HG03103 (cell line): ENCODE measurements around the gene EPHA2.

ENCODE experiments used
- ATAC-seq: cut with Tn5 transposase; IDR thresholded peaks from one replicate; pipeline ENCODE4 v1.9.1; 2021; ENCODE audit warnings: low read depth; ENCODE audit not compliant: unreplicated experiment

EPHA2 gene

DNA sequence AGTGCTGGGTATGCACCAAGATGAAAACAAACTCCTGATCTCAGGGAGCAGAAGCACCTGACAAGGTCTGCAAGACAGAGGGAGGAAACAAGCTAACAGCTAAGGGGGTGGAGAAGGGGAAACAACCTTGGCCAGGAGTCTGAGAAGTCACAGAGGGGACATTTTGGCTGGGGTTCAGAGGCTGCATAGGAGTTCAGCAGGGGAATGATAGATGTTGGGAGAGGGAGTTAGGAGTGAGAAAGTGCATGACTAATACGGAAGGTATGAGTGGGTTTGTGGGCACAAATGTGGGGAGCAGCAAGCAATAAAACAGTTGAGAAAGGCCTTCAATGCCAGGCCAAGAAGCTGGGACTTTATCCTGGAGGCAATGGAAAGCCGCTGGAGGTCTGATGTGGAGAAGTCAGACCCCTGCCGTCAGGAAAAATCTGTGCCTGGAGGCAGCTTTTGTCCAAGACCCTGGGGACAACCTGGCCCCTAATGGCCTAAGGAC, 16.4 kb downstream of the EPHA2 start:
- ATAC-seq: no peak

DNA sequence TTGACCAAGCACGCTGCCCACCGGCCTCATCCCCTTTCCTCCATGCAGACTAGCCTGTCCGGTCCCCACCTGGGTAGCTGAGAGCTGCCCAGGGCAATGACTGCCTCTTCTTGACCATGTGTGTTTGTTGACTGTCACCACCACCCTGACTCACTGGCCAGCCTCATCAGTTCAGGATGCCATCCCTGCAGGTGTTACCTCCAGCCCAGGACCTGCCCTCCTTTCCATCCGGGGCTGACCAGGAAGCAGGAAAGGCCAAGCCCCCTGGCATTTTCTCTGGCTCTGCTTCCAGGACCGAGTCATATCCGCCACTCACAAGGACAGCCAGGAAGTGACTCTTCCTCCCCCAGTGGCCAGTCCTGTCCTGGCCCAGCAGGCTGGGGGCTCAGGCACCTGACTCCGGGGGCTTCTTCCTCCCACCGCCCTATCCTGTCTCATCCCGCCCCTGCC, 17.1 kb downstream of the EPHA2 start:
- no peak for ATAC-seq

DNA sequence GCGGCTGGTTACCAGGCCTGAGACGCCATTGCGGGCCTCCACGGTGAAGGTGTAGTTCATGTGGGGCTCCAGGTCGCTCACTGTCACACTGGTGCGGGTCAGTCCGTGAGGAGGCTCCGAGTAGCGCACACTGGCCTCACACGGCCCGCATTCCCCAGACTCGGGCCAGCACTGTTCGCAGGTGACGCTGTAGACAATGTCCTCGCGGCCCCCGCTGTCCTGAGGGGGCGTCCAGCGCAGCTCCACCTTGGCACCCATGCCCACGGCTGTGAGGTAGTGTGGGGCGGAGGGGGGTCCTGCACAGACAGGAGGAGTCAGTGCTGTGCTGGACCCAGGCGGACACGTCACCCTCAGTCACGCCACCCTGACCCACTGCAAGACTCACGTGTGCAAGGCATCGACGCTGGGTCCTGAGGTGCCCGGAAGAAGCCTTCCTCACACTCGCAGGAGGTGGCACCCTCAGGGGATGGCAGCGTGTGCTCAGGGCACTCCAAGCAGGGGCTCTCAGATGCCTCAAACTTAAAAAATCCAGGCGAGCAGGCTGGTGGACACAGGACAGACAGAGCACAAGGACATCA, 17.9 kb downstream of the EPHA2 start:
- no peak for ATAC-seq

DNA sequence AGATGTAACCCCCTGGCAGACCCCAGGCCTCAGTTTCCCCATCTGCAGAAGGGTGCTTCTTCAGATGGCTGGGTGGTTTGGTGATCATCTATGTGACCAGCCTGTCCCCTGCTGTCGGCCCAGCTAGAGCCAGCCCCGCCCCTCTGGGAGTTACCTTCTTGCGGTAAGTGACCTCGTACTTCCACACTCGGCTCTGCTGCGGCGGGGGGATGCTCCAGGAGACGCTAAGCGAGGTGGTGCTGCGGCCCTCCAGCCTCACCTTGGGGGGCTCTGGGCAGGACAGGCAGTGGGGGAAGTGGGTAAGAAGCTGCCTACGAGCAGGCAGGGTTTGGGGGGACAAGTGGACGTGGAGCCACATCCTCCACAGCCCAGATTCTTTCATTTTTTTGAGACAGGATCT, 20.4 kb downstream of the EPHA2 start:
- ATAC-seq: no peak

DNA sequence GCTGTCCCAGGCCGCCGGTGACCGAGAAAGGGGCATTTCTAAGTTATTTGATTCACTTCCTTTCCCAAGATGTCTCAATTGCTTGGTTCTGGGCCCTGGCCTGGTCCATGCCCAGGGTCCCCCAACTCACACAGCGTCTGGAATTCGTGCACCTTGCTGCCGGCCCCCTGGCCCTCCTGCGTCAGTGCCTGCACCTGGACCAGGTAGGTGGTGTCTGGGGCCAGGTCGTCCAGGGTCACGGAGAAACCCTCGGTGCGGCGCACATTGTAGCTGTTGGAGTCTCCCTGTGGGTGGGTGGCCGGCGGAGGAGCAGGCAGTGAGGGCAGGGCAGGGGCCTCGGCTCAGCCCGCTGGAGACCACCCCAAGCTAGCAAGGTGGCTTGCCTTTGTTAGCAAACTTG, 21.0 kb downstream of the EPHA2 start:
- no peak for ATAC-seq

DNA sequence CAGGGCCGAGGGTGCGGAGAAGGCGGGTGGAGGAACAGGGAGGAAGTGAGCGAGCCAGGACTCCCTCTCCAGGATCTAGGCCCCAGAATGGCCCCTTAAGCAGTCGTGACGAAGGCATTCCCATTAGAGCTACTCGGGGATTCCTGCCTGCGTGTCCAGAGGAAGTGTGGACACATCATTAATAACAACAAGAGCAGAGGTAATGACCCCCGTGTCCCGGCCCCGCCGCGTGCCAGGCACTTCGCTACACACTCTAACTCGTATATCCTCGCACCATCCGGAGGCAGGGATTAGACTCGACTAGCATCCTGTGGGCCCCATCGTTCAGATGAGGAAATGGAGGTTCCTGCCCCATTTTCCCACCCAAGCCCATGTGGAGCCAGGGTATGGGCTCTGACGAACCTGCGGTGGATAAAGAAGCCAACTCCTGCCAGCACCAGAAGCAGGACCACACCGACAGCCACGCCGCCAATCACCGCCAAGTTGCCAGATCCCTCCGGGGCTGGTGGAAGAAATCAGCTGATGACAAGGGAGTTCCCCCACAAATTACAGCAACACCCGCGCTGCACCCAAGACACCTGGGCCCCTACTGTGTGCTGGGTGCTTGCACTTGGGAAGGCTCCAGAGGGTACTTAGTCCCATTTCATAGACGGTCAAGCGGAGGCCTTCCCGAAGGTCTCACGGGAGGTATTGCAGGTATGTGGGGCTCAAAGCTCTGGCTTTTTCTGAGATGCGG, 21.6 kb downstream of the EPHA2 start:
- ATAC-seq: no peak

DNA sequence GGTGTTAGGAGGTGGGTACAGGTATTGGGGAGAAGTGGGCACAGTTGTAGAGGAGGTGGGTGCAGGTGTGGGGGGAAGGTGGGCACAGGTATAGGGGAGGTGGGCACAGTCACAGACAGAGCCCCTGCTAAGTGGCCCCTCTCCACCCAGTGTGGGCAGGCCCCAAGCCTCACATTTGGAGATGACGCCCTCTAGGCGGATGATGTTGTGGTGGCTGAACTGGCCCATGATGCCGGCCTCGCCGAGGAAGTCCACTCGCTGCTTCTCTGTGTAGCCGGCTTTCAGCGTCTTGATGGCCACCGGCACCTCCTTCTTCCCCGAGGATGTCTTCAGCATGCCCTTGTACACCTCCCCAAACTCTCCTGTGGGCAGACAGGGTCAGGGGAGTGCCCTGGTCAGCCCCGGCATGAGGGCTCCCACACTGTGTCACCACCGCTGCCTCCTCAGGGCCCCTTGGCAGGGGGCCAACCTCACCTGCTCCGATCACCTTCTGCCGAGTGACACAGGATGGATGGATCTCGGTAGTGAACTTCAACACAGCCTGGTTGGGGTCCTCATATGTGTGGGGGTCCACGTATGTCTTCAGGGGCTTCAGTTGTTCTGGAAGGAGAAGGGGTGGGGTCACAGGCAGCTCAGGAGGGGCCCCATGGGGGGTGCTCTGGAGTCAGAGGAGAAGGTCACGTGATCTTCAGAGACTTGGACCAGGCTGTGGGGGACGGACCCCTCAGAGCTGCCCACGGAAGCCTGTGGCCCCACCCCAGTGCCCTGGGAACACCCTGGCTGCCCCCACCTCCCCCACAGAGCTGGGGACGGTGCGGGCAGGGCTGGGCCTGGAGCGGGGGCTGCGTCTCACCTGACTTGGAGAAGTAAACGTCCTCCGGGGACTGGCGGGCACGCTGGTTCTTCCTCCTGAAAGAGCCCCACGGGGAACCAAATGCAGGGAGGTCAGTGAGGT, 22.6 kb downstream of the EPHA2 start:
- ATAC-seq: no peak

DNA sequence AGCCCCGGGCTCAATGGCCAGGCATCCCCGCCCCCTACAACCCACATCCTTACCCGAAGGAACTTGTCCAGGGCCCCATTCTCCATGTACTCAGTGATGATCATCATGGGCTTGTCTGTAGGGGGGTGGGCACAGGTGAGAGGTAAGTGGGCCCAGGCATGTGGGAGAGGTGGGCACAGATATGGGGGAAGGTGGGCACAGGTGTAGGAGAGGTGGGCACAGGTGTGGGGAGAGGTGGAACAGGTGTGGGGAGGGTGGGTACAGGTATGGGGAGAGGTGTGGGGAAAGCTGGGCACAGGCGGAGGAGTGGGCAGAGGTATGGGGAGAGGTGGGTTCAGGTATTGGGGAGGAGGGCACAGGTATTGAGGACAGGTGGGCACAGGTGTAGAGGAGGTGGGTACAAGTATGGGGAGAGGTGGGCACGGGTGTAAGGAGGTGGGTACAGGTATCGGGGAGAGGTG, 23.5 kb downstream of the EPHA2 start:
- no peak for ATAC-seq

DNA sequence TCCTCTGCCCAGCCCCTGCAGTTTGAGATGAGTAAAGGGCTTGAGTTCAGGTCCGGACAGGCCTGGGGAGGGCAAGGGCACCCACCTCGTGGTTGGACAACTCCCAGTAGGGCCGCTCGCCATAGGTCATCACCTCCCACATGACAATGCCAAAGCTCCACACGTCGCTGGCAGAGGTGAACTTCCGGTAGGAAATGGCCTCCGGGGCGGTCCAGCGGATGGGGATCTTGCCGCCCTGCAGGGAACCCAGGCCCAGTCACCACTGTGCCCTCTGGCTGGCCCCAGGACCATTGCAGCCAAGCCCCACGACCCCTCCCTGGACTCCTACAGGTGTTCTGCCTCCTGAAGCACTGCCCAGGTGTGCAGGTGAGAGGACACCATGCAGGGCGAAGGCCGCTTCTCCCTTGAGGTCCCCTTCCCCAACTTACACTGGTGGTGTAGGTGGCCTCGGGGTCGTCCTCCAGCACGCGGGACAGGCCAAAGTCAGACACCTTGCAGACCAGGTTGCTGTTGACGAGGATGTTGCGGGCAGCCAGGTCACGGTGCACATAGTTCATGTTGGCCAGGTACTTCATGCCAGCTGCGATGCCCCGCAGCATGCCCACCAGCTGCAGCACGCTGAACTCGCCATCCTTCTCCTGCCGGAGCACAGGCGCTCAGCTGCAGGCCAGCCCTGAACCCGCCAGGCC, 24.1 kb downstream of the EPHA2 start:
- no peak for ATAC-seq

DNA sequence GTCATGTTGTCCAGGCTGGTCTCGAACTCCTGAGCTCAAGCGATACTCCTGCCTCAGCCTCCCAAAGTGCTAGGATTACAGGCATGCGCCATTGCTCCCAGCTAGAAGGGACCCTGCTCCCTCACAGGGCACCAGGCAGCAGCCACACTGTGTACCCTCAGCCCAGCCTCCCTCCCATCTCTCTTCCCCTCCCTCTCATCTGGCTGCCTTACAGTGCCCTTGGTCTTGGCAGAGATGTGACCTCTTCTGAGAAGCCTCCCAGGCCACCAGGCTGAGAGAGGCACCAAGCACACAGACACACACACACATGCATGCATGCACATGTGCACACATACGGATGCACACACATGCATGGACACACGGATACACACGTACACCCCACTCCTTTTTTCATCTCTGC, 25.0 kb downstream of the EPHA2 start:
- no peak for ATAC-seq

DNA sequence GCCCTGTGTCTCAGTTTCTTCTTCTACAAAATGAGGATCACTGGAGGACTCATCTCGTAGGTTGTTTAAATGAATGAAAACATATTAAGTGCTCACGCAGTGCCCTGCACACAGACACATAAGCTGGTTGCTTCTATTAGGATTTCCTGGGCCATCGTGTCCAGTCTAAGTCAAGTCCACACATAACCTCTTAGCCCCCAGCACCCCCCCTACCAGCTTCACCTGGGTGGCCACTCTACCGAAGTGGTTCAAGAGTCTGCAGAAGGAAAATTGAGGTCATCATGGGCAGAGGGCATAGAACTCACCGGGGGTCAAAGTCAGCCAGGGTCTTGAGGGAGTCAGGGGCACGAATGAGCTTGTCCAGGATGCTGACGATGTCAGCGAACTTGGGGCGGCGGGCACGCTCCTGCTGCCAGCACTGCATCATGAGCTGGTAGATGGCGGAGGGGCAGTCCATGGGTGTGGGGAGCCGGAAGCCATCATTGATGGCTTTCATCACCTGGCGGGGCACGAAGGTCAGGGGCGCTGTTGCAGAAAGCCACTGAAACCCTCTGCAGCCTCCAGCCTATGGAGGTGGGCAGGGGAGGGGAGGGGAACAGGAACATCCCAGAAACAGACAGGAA, 25.8 kb downstream of the EPHA2 start:
- ATAC-seq: no peak

DNA sequence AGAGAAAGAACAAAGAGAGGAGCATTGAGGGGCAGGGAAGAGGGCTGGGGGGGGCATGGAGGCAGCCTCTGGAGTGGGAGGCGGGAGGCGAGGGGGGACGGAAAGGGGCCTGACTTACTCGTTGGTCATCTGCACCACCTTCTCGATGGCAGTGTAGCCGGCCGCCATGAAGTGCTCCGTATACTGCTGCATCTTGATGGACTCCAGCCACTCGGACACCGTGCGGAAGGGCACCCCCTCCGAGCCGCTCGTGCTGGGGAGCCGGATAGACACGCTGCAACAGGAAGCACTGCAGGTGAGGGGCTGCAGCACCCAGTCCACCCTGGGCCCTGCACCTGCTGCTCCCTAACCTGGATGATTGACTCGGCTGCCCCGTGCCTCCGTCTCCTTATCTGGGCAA, 26.6 kb downstream of the EPHA2 start:
- ATAC-seq: no peak

DNA sequence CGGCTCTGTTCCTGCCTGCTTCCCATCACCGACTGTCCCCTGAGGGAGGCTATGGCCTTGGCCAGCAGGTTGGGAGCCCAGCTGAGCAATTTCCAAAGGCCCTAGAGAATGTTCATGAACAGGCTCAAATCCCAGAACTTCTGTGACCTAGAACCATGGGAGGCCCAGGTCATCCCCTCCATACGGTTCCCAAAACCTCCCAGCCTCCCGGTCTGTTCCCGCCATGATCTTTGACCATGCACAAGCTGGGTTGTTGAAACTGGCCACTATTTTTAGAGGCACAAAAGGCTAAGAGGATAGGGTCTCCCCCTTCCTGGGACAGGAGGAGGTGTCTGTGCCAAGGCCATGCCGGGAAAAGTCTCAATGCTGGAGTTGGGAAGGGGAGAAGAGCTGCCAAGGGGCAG, 27.5 kb downstream of the EPHA2 start:
- ATAC-seq: no peak

DNA sequence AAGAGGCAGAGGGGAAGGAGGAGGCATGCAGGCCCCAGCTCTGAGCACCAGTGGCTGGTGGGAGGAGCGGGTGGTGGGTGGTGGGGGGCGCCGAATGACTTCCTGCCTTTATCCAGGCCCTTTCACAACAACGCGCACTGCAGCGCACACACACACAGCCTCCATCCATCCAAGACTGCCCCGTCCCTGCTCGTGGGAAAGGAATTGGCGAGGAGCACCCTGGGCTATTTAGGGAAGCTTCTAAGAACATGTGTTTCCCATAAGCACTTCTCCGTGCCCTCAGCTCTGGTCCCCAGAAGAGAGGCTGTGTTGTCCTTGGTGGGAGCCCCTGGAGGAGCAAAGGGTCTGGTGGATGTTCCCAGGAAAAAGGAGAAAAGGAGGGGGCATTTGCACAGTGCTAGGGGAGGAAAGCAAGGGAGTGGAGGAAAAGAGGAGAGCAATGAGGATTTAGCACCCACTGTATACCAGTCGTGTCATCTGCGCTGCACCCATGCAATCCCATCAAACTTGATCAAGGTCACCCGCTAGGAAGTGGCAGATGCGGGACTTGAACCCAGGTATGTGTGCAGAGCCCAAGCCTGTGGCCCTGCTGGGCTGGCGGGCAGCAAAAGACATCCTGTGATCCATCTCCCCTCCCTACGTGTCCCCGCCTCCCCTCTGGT, 28.1 kb downstream of the EPHA2 start:
- ATAC-seq: no peak

DNA sequence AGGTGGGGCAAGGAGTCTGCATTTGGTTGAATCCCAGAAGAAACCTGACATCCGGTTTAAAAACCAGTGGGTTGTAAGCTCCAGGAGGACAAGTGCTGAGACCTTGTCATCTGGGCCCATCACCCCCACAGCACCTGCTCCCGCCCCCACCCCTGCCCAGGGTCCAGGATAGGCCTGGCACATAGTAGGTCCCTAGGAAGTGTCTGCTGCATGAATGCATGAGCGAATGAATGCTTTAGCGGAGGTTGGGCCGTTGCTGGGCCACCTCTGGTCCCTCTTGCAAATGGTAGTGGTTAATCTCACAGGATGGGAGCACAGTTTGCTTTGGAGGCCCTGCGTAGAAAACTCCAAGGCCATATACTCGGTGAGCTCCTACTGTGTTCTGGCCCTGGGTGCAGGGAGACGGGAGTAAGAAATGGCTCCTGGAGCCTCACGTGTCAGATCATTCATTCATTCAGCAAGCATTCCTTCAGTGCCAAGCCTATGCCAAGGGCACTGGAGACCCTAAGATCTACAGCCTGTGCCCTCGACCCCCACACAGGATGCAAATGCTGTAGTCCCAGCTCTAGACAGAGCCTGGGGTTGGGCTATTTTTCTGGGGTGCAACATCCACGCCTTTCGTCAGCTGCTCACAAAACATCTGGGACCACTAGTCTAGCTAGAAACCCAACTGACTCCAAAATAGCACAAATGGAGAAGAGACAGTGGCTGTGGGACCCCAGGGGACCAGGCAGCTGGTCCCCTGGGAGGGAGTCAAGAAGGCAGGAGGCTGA, 28.9 kb downstream of the EPHA2 start:
- ATAC-seq: no peak

DNA sequence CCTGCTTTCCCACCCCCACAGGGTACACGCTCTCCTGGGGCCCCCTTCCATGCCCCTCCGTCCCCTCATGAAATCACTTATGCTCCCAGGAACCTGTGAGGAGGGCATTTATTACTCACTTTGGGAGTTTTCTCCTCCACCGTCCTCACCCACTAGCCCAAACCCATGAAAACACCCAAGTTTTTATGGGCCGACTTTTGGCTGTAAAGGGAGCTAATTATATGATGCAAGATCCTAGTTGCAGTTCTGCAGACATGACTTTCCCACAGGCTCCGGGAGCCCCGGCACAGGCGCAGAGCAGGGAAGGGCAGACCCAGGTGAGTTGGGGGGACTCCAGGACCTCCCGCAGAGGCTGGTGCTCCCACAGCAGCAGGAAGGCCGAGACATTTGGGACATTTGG, 29.7 kb downstream of the EPHA2 start:
- ATAC-seq: no peak

DNA sequence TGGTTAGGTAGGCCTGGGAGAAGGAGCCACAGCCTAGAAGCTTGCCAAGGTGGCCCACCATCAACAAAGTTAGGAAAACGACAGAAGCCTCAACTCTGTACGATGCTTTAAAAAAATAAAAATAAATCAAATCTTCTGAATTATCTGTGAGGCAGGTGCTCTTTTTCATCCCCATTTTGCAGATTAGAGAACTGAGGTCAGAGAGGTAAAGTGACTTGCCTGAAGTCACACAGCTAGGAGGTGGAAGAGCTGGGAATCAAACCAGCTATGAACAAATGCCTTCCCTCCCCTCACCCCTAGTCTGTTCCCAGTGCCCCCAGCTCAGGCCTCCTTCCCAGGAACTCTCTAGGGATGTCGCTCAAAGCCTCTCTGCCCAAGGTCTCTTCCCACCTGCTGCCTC, 30.4 kb downstream of the EPHA2 start:
- no peak for ATAC-seq

DNA sequence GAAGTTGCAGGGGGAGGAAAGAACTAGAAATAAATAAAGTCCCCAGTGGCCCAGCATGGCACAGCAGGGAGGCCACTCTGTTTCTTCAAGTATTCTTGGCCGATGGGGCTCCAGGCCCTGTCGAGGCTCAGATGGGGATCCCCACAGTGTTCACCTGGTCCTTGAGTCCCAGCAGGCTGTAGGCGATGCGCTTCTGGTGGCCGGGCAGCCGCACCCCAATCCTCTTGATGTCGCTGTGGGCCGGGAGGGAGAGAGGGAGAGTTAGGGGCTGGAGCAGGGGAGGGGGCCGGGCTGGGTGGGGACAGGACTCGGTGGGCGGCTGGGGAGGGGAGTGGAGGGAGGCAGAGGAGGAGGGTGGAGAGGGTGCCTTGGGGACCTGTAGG, 30.8 kb downstream of the EPHA2 start:
- no peak for ATAC-seq
